GM12892 (cell line): ENCODE data around the gene PTPRN2.

Experiments used
- POLR2A ChIP-seq: IDR thresholded peaks from 2 replicates; pipeline ENCODE4 v1.6.1; 2011; ENCODE audit warnings: low read depth, low read length, control low read depth
- POLR2AphosphoS5 ChIP-seq: IDR thresholded peaks from 2 replicates; pipeline ENCODE4 v1.6.1; 2011; ENCODE audit warnings: low read depth, low read length, control low read depth
- TAF1 ChIP-seq: IDR thresholded peaks from 2 replicates; pipeline ENCODE4 v1.6.1; 2011; ENCODE audit warnings: low read depth, mild to moderate bottlenecking, control low read depth, low read length, borderline replicate concordance

DNA sequence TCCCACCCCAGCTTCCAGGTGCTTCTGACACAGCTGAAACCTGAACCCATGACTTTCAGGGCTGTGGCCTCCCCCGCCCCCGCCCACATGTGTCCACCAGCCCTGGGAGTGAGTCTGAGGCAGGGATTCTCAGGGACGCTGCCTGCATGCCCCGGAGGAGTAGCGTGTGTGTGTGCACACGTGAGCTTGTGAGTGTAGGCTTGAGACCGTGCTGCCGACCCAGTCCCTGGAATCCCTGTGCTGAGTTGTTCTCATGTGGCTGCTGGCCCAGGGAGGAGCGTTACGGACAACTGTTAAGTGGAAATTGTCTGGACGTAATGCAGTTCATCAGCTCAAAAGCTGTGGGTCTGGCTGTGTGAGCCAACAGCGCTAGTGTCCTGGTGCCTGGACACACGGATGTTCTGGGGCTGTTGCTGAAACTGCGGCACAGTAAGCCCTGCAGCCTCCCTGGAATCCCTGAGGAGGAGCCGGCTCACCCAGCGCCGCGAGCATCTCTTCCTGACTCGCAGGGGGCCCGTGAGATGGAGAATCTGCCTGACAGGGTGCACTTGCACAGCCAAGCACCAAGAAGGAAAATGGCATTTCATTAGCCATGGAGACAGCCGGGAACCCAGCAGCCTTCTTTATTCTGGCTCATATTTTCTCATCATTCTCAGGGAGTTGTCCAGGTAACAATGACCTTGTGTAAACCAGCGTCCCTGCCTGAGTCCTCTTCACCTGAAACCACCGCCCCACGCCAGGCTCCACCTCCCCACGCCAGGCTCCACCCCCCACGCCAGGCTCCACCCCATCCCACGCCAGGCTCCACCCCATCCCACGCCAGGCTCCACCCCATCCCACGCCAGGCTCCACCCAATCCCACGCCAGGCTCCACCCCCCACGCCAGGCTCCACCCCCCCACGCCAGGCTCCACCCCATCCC, 603.9 kb downstream of the PTPRN2 start:
- no peak for TF ChIP-seq POLR2A
- no peak for TF ChIP-seq POLR2AphosphoS5
- no peak for TF ChIP-seq TAF1
